Keratinocyte (primary cell): ENCODE results near the gene CCS. TPM values are rescaled to one million over a fixed set of nuclear protein-coding genes. Genes with fewer than 3 reads are reported as not detected.

Source experiments
- DNase-seq: peaks from one replicate; pipeline ENCODE4 v3.0.0-alpha.2; 2011; ENCODE audit warnings: low read depth, missing footprints, low spot score
- FAIRE-seq: peaks from 2 replicates; lab custom pipeline; 2011; peaks lifted over from hg19 to GRCh38; lab: Jason Lieb, UNC
- H2AFZ ChIP-seq: 2 replicates; pipeline ENCODE4 v1.6.0; 2012; ENCODE audit warnings: low read length, control low read depth, inconsistent platforms; ENCODE audit not compliant: control insufficient read depth
- H3K27ac ChIP-seq: 2 replicates; pipeline ENCODE4 v1.5.1; 2011; ENCODE audit warnings: low read length; ENCODE audit not compliant: control insufficient read depth, insufficient read depth
- H3K27me3 ChIP-seq: 3 replicates; pipeline ENCODE4 v1.6.0; 2011; ENCODE audit warnings: low read length; ENCODE audit not compliant: control insufficient read depth, insufficient read depth; ENCODE audit errors: extremely low read depth
- H3K36me3 ChIP-seq, 2 experiments: 2 replicates in 1 of 2; 3 replicates in 1 of 2; pipeline ENCODE4 v1.5.1; 2011; ENCODE audit warnings: low read length in 2 of 2, mild to moderate bottlenecking in 1 of 2; ENCODE audit not compliant: control insufficient read depth in 2 of 2, insufficient read depth in 2 of 2; ENCODE audit errors: extremely low read depth in 1 of 2
- H3K4me1 ChIP-seq: 3 replicates; pipeline ENCODE4 v1.5.1; 2011; ENCODE audit warnings: low read length; ENCODE audit not compliant: control insufficient read depth, insufficient read depth; ENCODE audit errors: extremely low read depth
- H3K4me2 ChIP-seq: 3 replicates; pipeline ENCODE4 v1.6.0; 2011; ENCODE audit warnings: low read depth, low read length; ENCODE audit not compliant: control insufficient read depth, insufficient read depth; ENCODE audit errors: extremely low read depth
- H3K4me3 ChIP-seq, 3 experiments: fragments of 200-600 bp in 1 of 3; sonication (generic) in 1 of 3; 2 replicates in 2 of 3; 3 replicates in 1 of 3; pipeline ENCODE4 v1.5.1; 2011 to 2016; ENCODE audit warnings: low read length in 3 of 3, mild to moderate bottlenecking in 3 of 3, control low read depth in 2 of 3, inconsistent platforms in 1 of 3, low read depth in 1 of 3, mixed read lengths in 1 of 3, mixed run types in 1 of 3, moderate library complexity in 1 of 3; ENCODE audit not compliant: control insufficient read depth in 2 of 3, insufficient read depth in 2 of 3; ENCODE audit errors: extremely low read depth in 1 of 3
- H3K79me2 ChIP-seq: 2 replicates; pipeline ENCODE4 v1.6.0; 2012; ENCODE audit warnings: low read length; ENCODE audit not compliant: control insufficient read depth, insufficient read depth
- H3K9ac ChIP-seq: 3 replicates; pipeline ENCODE4 v1.6.0; 2011; ENCODE audit warnings: low read length; ENCODE audit not compliant: control insufficient read depth, insufficient read depth; ENCODE audit errors: extremely low read depth
- H3K9me1 ChIP-seq: 3 replicates; pipeline ENCODE4 v1.6.0; 2011; ENCODE audit warnings: low read length; ENCODE audit not compliant: control insufficient read depth, insufficient read depth; ENCODE audit errors: extremely low read depth
- H3K9me3 ChIP-seq: 2 replicates; pipeline ENCODE4 v1.5.1; 2012; ENCODE audit warnings: low read depth, low read length; ENCODE audit not compliant: control insufficient read depth
- H4K20me1 ChIP-seq: 3 replicates; pipeline ENCODE4 v1.6.0; 2011; ENCODE audit warnings: low read length; ENCODE audit not compliant: control insufficient read depth, insufficient read depth; ENCODE audit errors: extremely low read depth
- EZH2 ChIP-seq: IDR thresholded peaks from one replicate; pipeline ENCODE4 v1.6.1; 2012; ENCODE audit warnings: inconsistent platforms, mild to moderate bottlenecking, low read length, moderate library complexity
- dilution Hi-C: fragments of 300-500 bp; cut with MboI; formaldehyde crosslinking; loops from one replicate; pipeline ENCODE4 v1.7.0; 2020; ENCODE audit warnings: low sequenced_read_pairs; ENCODE audit not compliant: extremely low pct_ligation_motif_present
- polyA plus RNA-seq, 5 experiments: library from polyadenylated mRNA; depleted of rRNA in 3 of 5; stranded (reverse) in 3 of 5; stranded (forward) in 1 of 5; unstranded in 1 of 5; fragments of >200 nt; gene quantifications; 1 replicate in 1 of 5; 2 replicates in 3 of 5; 3 replicates in 1 of 5; pipeline versions ENCODE4 v1.2.1 to v1.2.3, GENCODE V29; 2011 to 2012; ENCODE audit warnings: missing spikeins in 2 of 5, low read depth in 1 of 5, low replicate concordance in 1 of 5
- TF ChIP-seq, protein P1 (sequence below), 3 experiments: IDR thresholded peaks in 1 of 3; conservative IDR thresholded peaks in 1 of 3; optimal IDR thresholded peaks in 1 of 3; 2 replicates in 2 of 3; 3 replicates in 1 of 3; pipeline versions ENCODE3 to v1.5.1; 2011; ENCODE audit warnings: low read length in 3 of 3, mild to moderate bottlenecking in 3 of 3, moderate library complexity in 2 of 3, control low read depth in 1 of 3, inconsistent platforms in 1 of 3; ENCODE audit not compliant: insufficient read depth in 2 of 3; ENCODE audit errors: extremely low read depth in 1 of 3

CCS gene
- polyA plus RNA-seq, 1 donor (not counting 4 experiments of a cell fraction or from before 2014, with no cell fraction given) = 17.6 TPM

DNA sequence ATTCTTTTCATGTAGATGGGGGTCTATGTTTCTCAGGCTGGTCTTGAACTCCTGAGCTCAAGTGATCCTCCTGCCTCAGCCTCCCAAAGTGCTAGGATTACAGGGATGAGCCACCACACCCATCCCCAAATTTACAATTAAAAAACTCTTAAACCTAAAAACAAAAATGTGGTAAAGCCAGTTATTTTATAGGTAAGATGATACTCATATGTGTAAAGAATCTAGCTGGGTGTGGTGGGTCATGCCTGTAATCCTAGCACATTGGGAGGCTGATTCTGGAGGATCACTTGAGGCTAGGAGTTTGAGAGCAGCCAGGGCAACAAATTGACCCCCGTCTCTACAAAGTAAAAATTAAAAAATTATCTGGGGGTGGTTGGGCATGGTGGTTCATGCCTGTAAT lies 19.5 kb downstream of the CCS start:
- H3K27ac ChIP-seq = no peak overlapping the region
- H3K4me2 ChIP-seq = no peak overlapping the region
- no peak for DNase-seq

DNA sequence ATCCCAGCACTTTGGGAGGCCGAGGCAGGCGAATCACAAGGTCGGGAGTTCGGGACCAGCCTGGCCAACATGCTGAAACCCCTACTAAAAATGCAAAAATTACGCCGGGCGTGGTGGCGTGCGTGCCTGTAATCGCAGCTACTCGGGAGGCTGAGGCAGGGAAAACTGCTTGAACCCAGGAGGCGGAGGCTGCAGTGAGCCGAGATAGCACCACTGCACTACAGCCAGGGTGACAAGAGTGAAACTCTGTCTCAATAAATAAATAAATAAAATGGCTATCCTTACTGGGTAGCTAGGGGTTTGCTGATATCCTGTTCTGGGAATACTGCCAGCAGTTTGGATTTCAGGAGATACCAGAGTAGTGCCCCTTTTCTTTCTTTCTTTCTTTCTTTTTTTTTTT lies 21.1 kb downstream of the CCS start:
- Histone ChIP-seq H2AFZ (no peak overlapping the region), H4K20me1 (peaks cover 21% of the 10 kb centered on the region), H3K9ac (no peak overlapping the region), H3K36me3 (peaks cover 0 to 13% of the 10 kb centered on the region in 2 experiments), H3K9me1 (no peaks in the 10 kb centered on the region), H3K4me3 (no peak overlapping the region), H3K4me2 (no peak overlapping the region), H3K27me3 (no peaks in the 10 kb centered on the region), H3K4me1 (peaks cover 12% of the 10 kb centered on the region), H3K27ac (no peak overlapping the region), H3K79me2 (peaks cover 27% of the 10 kb centered on the region), H3K9me3 (no peaks in the 10 kb centered on the region)
- FAIRE-seq (no peak), DNase-seq (no peak)
- TF ChIP-seq EZH2 = no peak
- TF ChIP-seq, protein P1, sequence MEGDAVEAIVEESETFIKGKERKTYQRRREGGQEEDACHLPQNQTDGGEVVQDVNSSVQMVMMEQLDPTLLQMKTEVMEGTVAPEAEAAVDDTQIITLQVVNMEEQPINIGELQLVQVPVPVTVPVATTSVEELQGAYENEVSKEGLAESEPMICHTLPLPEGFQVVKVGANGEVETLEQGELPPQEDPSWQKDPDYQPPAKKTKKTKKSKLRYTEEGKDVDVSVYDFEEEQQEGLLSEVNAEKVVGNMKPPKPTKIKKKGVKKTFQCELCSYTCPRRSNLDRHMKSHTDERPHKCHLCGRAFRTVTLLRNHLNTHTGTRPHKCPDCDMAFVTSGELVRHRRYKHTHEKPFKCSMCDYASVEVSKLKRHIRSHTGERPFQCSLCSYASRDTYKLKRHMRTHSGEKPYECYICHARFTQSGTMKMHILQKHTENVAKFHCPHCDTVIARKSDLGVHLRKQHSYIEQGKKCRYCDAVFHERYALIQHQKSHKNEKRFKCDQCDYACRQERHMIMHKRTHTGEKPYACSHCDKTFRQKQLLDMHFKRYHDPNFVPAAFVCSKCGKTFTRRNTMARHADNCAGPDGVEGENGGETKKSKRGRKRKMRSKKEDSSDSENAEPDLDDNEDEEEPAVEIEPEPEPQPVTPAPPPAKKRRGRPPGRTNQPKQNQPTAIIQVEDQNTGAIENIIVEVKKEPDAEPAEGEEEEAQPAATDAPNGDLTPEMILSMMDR (optimal IDR thresholded peaks at IDR 0.05 in 1 of 3, IDR thresholded peaks at IDR 0.05 in 1 of 3, conservative IDR thresholded peaks at IDR 0.05 in 1 of 3; ENCODE audit: extremely low read depth in 1 of 3, insufficient read depth in 2 of 3, low read length in 3 of 3) = no peak
- dilution Hi-C loops = no loop called here

More for the DNA sequence above, 19.5 kb downstream of the CCS start:
- Histone ChIP-seq H3K79me2 (peaks cover 10% of the 10 kb centered on the region), H4K20me1 (peaks cover 5% of the 10 kb centered on the region), H3K27me3 (no peaks in the 10 kb centered on the region), H3K4me1 (peaks cover 1% of the 10 kb centered on the region), H3K9ac (no peak overlapping the region), H3K36me3 (no peaks in the 10 kb centered on the region), H3K4me3 (no peak overlapping the region), H2AFZ (no peak overlapping the region), H3K9me1 (no peaks in the 10 kb centered on the region), H3K9me3 (no peaks in the 10 kb centered on the region)
- dilution Hi-C loops = no loop called here
- TF ChIP-seq, protein P1 (optimal IDR thresholded peaks at IDR 0.05 in 1 of 3, IDR thresholded peaks at IDR 0.05 in 1 of 3, conservative IDR thresholded peaks at IDR 0.05 in 1 of 3; ENCODE audit: extremely low read depth in 1 of 3, insufficient read depth in 2 of 3, low read length in 3 of 3) = no peak
- no peak for TF ChIP-seq EZH2
- no peak for FAIRE-seq
